Astrocyte (in vitro differentiated cells and primary cell): ENCODE measurements around the gene CHD3. TPM values are rescaled to one million over a fixed set of nuclear protein-coding genes. Genes with fewer than 3 reads are reported as not detected.
A peak's percentile ranks its signal among the peaks of the same experiment; 100 is the strongest.
"Not testable (repeated sequence)": the region's sequence is repeated elsewhere in the genome, so short reads cannot be mapped to it uniquely, and the experiment has no call there.

Experiments
- DNase-seq: peaks from one replicate; pipeline ENCODE4 v3.0.0-alpha.2; 2010; ENCODE audit warnings: low read depth
- FAIRE-seq: peaks from 2 replicates; lab custom pipeline; 2011; peaks lifted over from hg19 to GRCh38; lab: Jason Lieb, UNC
- H2AFZ ChIP-seq: 2 replicates; pipeline ENCODE4 v1.6.0; 2012; ENCODE audit warnings: low read depth, low read length, inconsistent platforms
- H3K27ac ChIP-seq: 2 replicates; pipeline ENCODE4 v1.5.1; 2011; ENCODE audit warnings: low read depth, low read length, inconsistent platforms
- H3K27me3 ChIP-seq: 2 replicates; pipeline ENCODE4 v1.6.0; 2011; ENCODE audit warnings: low read length, inconsistent platforms; ENCODE audit not compliant: insufficient read depth
- H3K36me3 ChIP-seq: 2 replicates; pipeline ENCODE4 v1.5.1; 2011; ENCODE audit warnings: low read length, inconsistent platforms; ENCODE audit not compliant: insufficient read depth
- H3K4me1 ChIP-seq: 2 replicates; pipeline ENCODE4 v1.5.1; 2011; ENCODE audit warnings: low read length, inconsistent platforms; ENCODE audit not compliant: insufficient read depth
- H3K4me2 ChIP-seq: 2 replicates; pipeline ENCODE4 v1.6.0; 2012; ENCODE audit warnings: low read length, inconsistent platforms
- H3K4me3 ChIP-seq: 2 replicates; pipeline ENCODE4 v1.5.1; 2011; ENCODE audit warnings: low read depth, mild to moderate bottlenecking, low read length, inconsistent platforms; ENCODE audit not compliant: insufficient read depth
- H3K79me2 ChIP-seq: 2 replicates; pipeline ENCODE4 v1.6.0; 2012; ENCODE audit warnings: mild to moderate bottlenecking, low read length, inconsistent platforms; ENCODE audit not compliant: insufficient read depth
- H3K9ac ChIP-seq: 2 replicates; pipeline ENCODE4 v1.6.0; 2012; ENCODE audit warnings: mild to moderate bottlenecking, low read length, inconsistent platforms
- H3K9me3 ChIP-seq: 2 replicates; pipeline ENCODE4 v1.5.1; 2012; ENCODE audit warnings: low read depth, mild to moderate bottlenecking, low read length, inconsistent platforms; ENCODE audit not compliant: insufficient read depth
- H4K20me1 ChIP-seq: 2 replicates; pipeline ENCODE4 v1.6.0; 2012; ENCODE audit warnings: low read length, inconsistent platforms; ENCODE audit not compliant: insufficient read depth
- H3K27ac Mint-ChIP-seq: one replicate; pipeline ENCODE4 v1.8.0; 2021; ENCODE audit warnings: mild to moderate bottlenecking, mixed read lengths; ENCODE audit not compliant: unreplicated experiment
- H3K27me3 Mint-ChIP-seq: one replicate; pipeline ENCODE4 v1.8.0; 2021; ENCODE audit warnings: low read depth, mixed read lengths; ENCODE audit not compliant: unreplicated experiment
- H3K36me3 Mint-ChIP-seq: one replicate; pipeline ENCODE4 v1.8.0; 2021; ENCODE audit warnings: low read depth, mixed read lengths; ENCODE audit not compliant: unreplicated experiment
- H3K4me1 Mint-ChIP-seq: one replicate; pipeline ENCODE4 v1.8.0; 2021; ENCODE audit warnings: low read depth, mixed read lengths; ENCODE audit not compliant: unreplicated experiment
- H3K4me3 Mint-ChIP-seq: one replicate; pipeline ENCODE4 v1.8.0; 2021; ENCODE audit warnings: mild to moderate bottlenecking, moderate library complexity, mixed read lengths; ENCODE audit not compliant: unreplicated experiment
- H3K9me3 Mint-ChIP-seq: one replicate; pipeline ENCODE4 v1.8.0; 2021; ENCODE audit warnings: mild to moderate bottlenecking, mixed read lengths; ENCODE audit not compliant: unreplicated experiment
- CTCF ChIP-seq: IDR thresholded peaks from 2 replicates; pipeline ENCODE4 v1.5.1; 2011; ENCODE audit warnings: low read depth, mild to moderate bottlenecking, inconsistent platforms, low read length, moderate library complexity; ENCODE audit not compliant: insufficient read depth
- EZH2 ChIP-seq: IDR thresholded peaks from 2 replicates; pipeline ENCODE4 v1.6.1; 2012; ENCODE audit warnings: mild to moderate bottlenecking, low read length, inconsistent platforms; ENCODE audit not compliant: insufficient read depth
- total RNA-seq: library from RNA; stranded (reverse); gene quantifications from 2 replicates; pipeline ENCODE4 v1.2.1, GENCODE V29; 2021

Gene CHD3
- total RNA-seq, 1 donor from 2014 or later: 111 TPM

DNA sequence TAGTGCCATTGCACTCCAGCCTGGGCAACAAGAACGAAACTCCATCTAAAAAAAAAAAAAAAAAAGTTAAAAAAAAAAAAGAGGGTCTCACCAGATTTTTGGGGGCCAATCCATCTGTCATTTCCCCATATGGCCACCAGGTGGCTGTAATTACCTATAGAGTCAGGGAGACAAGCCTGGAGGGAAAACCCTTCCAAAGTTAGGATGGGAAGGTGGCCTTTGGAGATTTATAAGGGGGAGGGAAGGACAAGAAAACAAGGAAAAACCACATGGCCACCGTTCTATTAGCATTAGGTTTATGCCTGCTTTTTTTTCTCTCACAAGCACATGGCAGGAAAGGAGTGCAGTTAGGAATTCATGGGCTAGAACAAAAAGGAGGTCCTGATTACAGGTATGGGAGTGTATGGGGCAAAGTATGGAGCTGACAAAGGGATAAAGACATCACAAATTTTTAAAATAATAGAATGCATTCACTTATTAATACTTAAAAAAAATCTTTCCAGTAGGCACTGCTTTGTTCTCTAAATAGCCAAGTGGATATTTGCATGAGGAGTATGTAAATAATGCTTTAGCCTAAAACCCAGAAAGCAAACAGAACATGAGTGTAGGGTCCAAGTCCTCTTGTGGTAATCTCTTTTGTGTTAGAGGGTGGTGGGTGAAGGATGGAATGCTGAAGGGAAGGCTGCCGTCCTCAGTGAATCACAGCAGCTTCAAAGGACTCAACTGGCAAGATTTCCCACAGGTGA, 25.7 kb upstream of the CHD3 start:
- FAIRE-seq (no peak), DNase-seq (peak; percentile 18)
- no peak overlapping the region for H3K4me3 Mint-ChIP-seq
- TF ChIP-seq EZH2 (no peak), CTCF (peak; percentile 69)
- Histone ChIP-seq H3K27ac (no peak overlapping the region), H3K4me3 (no peak overlapping the region), H3K9ac (no peak overlapping the region), H3K4me2 (no peak overlapping the region), H3K27me3 (no peaks in the 10 kb centered on the region), H3K36me3 (peaks cover 29% of the 10 kb centered on the region), H3K9me3 (no peaks in the 10 kb centered on the region), H4K20me1 (peaks cover 20% of the 10 kb centered on the region), H2AFZ (no peak overlapping the region), H3K4me1 (peaks cover 13% of the 10 kb centered on the region), H3K79me2 (peaks cover 29% of the 10 kb centered on the region)
- H3K4me1 Mint-ChIP-seq: peaks cover 10% of the 10 kb centered on the region
- no peaks in the 10 kb centered on the region for H3K27me3 Mint-ChIP-seq
- H3K9me3 Mint-ChIP-seq: no peaks in the 10 kb centered on the region
- peaks cover 12% of the 10 kb centered on the region for H3K36me3 Mint-ChIP-seq
- H3K27ac Mint-ChIP-seq: no peak overlapping the region

GRCh38 chr17:7864384-7864783, 24.2 kb upstream of the CHD3 start:
- Histone ChIP-seq H3K79me2 (peaks cover 15% of the 10 kb centered on the region), H3K36me3 (peaks cover 26% of the 10 kb centered on the region), H4K20me1 (peaks cover 20% of the 10 kb centered on the region)
- not testable (repeated sequence) for H3K9me3 ChIP-seq, H3K4me3 ChIP-seq, FAIRE-seq, H3K27me3 Mint-ChIP-seq, H3K4me2 ChIP-seq, H2AFZ ChIP-seq, H3K4me1 ChIP-seq, H3K9me3 Mint-ChIP-seq, H3K9ac ChIP-seq, H3K4me3 Mint-ChIP-seq, DNase-seq, H3K27ac ChIP-seq, H3K27ac Mint-ChIP-seq, H3K27me3 ChIP-seq, H3K4me1 Mint-ChIP-seq
- H3K36me3 Mint-ChIP-seq: peaks cover 17% of the 10 kb centered on the region

- no peak overlapping the region for H3K4me2 ChIP-seq
- DNase-seq (no peak), FAIRE-seq (no peak)
- H3K79me2 ChIP-seq: peaks cover 10% of the 10 kb centered on the region
- no peak for TF ChIP-seq CTCF
- TF ChIP-seq EZH2: no peak
- peaks cover 20% of the 10 kb centered on the region for H4K20me1 ChIP-seq
- no peak overlapping the region for H3K4me3 Mint-ChIP-seq
- H3K9me3 ChIP-seq: no peaks in the 10 kb centered on the region
- no peak overlapping the region for H3K9ac ChIP-seq
- H2AFZ ChIP-seq: no peak overlapping the region
- peaks cover 3% of the 10 kb centered on the region for H3K4me1 Mint-ChIP-seq
- H3K9me3 Mint-ChIP-seq: no peaks in the 10 kb centered on the region
- H3K27me3 ChIP-seq: no peaks in the 10 kb centered on the region
- no peak overlapping the region for H3K4me3 ChIP-seq
- H3K27ac Mint-ChIP-seq: no peak overlapping the region
- no peak overlapping the region for H3K27ac ChIP-seq
- no peaks in the 10 kb centered on the region for H3K27me3 Mint-ChIP-seq
- H3K36me3 ChIP-seq: peaks cover 21% of the 10 kb centered on the region
- H3K36me3 Mint-ChIP-seq: peaks cover 21% of the 10 kb centered on the region
- no peaks in the 10 kb centered on the region for H3K4me1 ChIP-seq
Observed at GRCh38 chr17:7864995-7865650, 23.5 kb upstream of the CHD3 start.
